ENCODE results near the gene FAM131A.
A peak's percentile ranks its signal among the peaks of the same experiment; 100 is the strongest.

Gene FAM131A

DNA sequence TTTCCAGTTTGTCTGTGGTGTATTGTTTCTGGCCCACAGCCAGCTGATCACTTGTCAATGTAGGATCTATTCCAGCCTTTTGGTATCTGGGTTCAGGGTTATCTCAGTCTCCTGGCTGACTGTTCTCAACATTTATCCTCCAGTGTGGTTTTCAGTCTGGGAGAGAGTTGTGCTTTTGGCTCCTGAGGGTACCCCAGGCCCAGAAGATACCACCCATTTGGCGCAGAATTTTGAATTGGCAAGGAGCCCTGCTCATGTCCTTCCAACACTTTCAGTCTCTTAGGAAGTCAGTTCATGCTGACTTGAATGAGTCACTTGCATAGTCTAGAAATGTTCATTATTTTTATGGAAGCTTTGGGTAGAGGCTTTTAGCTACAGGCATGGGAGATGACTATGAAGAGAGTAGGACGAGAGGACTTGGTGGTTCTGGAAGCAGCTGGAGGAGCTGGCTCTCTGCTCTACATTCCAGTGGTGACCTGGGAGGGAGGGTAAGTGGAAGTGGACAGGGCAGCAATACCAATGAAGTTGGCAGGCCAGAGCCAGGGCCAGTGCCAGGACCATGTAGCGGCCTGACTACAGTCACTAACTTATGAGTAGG lies 31.3 kb downstream of the FAM131A start:
- H3K4me3 ChIP-seq (ENCODE audit: low read depth, low read length), result no peak overlapping the region
- no peak for DNase-seq (ENCODE audit: low read depth)
- no peak for TF ChIP-seq CTCF (IDR thresholded peaks at IDR 0.05; ENCODE audit: control insufficient read depth, extremely low read depth, insufficient read depth)

- TF ChIP-seq CTCF (IDR thresholded peaks at IDR 0.05; ENCODE audit: control insufficient read depth, extremely low read depth, insufficient read depth), result peak; percentile 99
- no peak overlapping the region for H3K4me3 ChIP-seq (ENCODE audit: low read depth, low read length)
- DNase-seq (ENCODE audit: low read depth), result peak; percentile 94
Observed at GRCh38 chr3:184371570-184372018, 34.2 kb downstream of the FAM131A start.

GRCh38 chr3:184372296-184372821 lies 35.0 kb downstream of the FAM131A start:
- no peak overlapping the region for H3K4me3 ChIP-seq (ENCODE audit: low read depth, low read length)
- no peak for DNase-seq (ENCODE audit: low read depth)
- no peak for TF ChIP-seq CTCF (IDR thresholded peaks at IDR 0.05; ENCODE audit: control insufficient read depth, extremely low read depth, insufficient read depth)

GRCh38 chr3:184372911-184373310 lies 35.5 kb downstream of the FAM131A start:
- DNase-seq (ENCODE audit: low read depth), result no peak
- no peak overlapping the region for H3K4me3 ChIP-seq (ENCODE audit: low read depth, low read length)
- no peak for TF ChIP-seq CTCF (IDR thresholded peaks at IDR 0.05; ENCODE audit: control insufficient read depth, extremely low read depth, insufficient read depth)

GRCh38 chr3:184373422-184373821 lies 36.0 kb downstream of the FAM131A start:
- TF ChIP-seq CTCF (IDR thresholded peaks at IDR 0.05; ENCODE audit: control insufficient read depth, extremely low read depth, insufficient read depth), result no peak
- no peak overlapping the region for H3K4me3 ChIP-seq (ENCODE audit: low read depth, low read length)
- no peak for DNase-seq (ENCODE audit: low read depth)

- DNase-seq (ENCODE audit: low read depth), result no peak
- H3K4me3 ChIP-seq (ENCODE audit: low read depth, low read length), result no peak overlapping the region
- TF ChIP-seq CTCF (IDR thresholded peaks at IDR 0.05; ENCODE audit: control insufficient read depth, extremely low read depth, insufficient read depth), result no peak
Observed at GRCh38 chr3:184375747-184376461, 38.5 kb downstream of the FAM131A start.
